ENCODE data around the gene UHRF2.
"Not testable (repeated sequence)": the region's sequence is repeated elsewhere in the genome, so short reads cannot be mapped to it uniquely, and the experiment has no call there.

Gene UHRF2

DNA sequence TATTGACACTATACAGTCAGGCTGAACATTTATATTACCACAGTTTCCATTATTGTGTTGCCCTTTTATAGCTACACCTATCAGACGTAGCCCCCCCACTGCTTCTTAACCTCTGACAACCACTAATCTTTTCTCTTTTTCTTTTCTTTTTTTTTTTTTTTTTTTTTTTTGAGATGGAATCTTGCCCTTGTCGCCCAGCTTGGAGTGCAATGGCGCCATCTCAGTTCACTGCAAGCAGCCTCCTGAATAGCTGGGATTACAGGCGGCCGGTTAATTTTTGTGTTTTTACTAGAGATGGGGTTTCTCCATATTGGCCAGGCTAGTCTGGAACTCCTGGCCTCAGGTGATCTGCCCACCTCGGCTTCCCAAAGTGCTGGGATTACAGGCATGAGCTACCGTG lies 75.4 kb downstream of the UHRF2 start:
- no peak for DNase-seq (ENCODE audit: low spot score)

DNA sequence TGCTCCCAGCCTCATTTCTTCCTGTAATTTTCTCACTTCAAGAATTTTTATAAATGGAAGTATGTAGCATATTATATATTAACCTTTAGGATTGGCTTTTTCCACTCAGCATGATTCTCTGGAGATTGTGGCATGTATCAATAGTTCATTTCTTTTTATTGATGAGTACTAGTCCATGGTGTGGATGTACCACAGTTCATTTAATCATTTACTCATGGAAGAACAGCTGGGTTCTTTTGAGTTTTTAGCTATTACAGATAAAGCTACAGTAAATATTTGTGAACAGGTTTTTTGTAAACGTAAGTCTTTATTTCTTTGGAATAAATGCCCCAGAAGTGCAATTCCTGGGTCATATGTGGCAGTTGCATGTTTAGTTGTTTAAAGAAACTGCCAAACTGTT lies 76.1 kb downstream of the UHRF2 start:
- no peak for DNase-seq (ENCODE audit: low spot score)

DNA sequence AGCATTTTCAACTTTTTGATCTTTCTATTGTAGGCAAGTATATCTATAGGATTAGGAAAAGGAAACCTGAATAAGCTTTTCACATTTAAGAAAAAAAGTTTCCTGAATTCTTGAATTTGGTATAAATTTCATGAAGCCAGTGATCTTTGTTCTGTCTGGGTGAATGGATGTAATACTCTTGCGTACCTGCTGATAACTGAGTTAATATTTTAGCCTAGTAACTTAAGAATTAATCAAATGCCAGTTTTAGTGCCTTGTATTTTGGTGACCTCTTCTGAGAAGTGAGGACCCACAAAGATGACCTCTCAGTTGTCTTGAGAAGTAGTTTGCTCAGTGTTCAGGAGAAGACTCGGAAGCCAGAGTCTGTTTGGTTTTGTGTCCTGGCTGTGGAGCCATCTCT lies 77.9 kb downstream of the UHRF2 start:
- no peak for DNase-seq (ENCODE audit: low spot score)

DNA sequence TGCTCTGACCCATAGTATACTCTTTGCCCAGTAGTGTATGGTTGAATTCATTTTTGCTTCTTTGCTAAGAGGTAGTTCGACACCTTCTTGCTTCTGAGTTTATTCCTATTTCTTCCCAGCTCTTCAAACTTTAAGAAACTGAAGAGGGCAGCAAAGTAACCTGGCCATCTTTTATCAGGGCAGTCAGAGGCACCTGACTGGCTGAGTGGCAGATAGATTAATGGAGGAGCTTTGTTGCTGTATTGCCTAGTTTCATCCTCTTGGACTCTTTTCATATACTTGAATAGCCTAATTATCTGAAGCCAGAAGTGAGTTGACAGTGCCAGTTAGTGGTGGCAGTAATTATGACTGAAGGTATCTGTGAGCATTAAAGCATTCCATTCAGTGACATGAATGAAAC lies 82.5 kb downstream of the UHRF2 start:
- no peak for DNase-seq (ENCODE audit: low spot score)

DNA sequence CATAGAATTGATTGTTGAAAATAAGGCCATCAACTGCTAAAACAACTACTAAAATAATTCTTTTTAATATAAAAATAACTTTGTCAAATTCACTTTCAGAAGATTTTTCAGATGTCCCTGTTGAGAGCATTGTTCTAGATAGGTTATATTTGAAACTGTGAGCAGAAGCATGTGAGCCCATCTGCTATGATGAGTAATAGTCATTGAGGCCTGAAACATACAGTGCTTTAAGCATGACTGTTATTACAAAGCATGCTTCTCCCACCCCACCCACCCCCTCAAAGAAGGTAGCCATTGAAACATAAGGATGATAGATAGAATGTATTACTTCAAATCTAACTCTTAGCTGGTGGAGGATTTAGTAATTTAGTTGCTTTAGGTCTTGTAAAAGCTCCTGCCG lies 86.0 kb downstream of the UHRF2 start:
- DNase-seq (ENCODE audit: low spot score): no peak

DNA sequence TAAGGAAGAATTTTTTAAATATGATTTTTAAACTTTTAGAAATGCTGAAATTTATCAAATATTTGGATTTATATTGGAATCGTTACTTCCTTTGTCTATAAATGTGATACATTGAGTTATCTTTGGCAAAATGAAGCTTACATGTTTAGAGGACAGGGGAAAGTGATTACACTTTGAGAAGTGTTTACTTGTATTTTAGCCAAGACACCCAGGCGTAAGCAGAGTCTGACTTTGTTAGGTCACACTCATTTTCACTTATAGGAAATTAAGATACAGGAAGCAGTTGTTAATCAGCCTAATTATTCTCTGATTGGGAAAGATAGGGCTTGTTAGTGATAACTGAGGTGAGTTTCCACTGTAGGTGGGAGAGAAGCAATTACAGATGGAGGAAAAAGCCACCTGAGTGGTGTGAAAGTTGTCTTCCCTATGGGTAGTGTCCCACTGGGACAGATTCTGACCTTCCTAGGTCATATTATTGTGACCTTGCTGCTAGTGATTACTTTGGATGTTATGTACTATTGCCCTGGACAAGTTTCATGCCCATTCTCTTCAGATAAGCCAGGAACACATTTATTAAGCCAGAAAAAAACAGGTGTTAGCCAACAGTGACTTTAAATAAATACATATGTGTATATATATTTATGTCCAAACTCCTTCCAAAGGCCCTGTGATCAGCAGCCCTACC lies 88.7 kb downstream of the UHRF2 start:
- DNase-seq (ENCODE audit: low spot score): no peak

DNA sequence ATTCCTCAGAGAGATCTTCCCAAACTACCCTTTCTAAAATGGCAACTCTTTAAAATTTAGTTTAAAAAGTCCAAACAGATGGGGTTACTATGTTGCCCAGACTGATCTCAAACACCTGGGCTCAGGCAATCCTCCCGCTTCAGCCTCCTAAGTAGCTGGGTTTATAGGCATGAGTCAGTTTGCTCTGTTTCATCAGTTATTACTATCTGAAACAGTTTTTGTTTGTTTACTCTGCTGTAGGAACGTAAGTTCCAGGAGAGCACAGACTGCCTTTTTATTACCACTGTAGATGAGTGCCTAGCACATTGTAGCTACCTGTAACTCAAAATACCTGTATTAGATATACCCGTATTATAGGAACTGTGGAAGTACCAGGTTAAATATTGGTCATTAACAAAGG lies 89.4 kb downstream of the UHRF2 start:
- DNase-seq (ENCODE audit: low spot score): no peak

DNA sequence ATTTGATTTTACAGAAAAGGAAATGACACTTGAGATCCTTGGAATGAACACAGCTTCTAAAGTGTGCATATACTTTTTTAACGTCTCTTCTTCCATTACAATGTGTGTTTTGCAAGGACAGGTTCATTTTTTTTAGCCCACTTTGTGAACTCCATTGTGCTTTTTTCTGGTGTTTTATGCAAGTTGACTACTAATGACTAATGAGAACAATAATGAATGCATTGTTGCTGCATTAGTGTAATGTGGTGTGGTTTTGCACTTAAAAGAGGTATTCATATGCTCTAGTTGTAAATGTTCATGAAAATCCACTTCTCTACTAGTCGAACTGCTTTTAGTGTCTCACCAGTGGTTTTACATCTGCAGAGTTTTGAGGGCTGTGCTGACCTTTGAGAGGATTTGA lies 93.6 kb downstream of the UHRF2 start:
- DNase-seq (ENCODE audit: low spot score): no peak

DNA sequence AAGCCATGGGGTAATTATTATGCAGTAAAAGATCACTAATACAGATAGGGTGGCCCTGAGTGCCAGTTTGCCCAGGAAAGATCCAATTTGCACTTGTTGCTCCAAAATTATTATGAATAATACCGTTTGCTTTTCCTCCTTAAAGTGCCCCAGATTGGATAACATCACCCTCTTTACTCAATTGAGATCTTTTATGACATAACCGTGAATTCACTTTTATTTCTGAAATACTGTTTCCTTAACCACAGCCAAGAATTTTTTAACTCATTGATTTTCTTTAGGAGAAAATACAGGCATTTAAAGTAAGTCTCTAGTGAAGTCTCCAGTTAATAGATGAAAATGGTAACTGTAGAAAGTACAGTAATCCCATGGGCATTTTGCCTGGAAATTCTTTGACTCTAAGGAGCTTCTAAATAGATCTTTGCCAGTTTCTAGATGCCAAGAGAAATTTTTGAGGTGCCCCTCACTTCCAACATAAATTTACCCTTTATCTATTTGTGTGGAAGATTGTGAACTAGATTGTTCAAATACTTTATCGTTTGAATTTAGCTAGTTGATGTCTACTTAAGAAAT lies 99.2 kb downstream of the UHRF2 start:
- no peak for DNase-seq (ENCODE audit: low spot score)

DNA sequence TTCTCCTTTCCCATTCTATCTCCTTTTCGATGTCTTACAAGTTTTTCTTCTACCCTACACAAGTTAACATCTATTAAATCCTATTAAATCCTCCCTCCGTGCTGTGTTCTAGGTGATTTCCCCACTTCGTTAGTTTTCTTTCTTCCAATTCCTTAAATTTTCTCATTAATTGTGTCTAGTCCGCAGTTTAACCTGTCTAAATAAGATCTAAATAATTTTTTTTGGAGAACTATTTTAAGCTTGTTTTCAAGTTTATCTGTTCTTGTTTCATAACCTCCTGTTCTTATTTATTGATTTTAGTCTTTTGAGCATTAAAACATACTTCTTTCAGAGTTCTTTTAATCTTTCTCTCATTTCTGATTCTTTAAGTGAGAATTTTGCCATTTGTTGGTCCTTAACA lies 109.3 kb downstream of the UHRF2 start:
- no peak for DNase-seq (ENCODE audit: low spot score)

DNA sequence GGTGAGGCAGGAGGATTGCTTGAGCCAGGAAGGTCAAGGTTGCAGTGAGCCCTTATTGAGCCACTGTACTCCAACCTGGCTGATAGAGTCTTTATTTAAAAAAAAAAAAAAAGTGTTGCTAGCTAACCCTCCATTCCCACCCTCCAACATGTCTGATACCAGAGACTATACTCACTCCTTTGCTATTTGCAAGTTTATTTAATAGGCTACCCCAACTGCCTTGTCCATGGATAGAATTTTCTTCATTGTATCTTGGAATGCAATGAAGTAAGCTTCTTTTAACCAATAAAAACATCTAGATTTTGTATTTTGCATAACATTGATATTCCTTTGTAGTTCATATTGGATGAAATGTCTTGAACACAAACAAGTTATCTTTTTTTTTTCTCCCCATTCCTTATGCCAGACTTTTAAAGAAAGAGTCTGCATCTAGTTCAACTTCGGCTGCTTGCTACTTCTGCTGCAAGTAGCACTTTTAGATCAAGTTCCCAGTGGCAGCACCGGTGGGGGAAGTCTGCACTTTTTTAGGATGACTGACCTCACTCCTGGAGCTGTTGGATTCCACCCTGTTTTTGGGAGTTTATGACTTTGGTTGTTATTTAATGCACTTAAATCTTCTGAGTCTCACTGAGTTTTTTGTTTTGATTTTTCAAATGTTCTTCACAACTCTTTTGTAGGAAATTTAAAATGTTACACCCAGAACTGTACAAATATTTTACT lies 112.5 kb downstream of the UHRF2 start:
- no peak for DNase-seq (ENCODE audit: low spot score)

DNA sequence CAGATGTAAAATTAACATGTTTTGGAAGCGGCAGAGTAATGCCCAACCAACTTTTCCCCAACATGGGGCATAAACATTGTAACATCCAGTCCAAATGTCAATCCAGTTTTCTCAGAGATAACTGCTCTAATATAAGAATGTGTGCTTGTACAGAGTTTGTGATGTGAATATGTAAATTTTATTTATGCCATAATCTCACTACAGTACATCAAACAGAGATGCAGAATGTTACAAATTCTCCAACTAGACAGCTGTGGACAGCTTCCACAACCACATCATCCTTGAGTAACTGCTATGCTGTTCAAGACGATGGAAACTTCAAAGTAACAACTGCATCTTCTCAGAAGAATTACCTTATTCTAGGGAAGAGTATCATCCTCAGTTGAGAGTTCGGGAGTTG lies 122.6 kb downstream of the UHRF2 start:
- no peak for DNase-seq (ENCODE audit: low spot score)

DNA sequence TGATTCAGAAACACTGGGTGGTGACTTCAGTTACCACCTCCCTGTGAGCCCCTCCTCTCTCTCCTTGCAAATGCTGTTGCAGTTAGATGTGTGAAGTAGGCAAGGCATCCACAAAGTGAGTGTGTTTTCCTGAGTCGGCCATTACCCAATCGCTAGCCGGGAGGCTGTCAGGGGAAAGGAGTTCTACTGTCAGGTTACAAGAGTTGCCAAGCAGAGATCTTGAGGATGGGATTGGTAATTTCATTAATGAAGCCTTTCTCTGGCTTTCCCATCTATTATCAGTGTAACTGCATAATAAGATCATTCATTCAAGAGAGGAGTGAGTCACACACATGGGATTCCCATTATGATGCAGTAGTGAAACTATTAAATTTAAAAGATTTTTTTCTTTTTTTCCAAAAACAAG lies 125.7 kb downstream of the UHRF2 start:
- DNase-seq (ENCODE audit: low spot score): no peak

DNA sequence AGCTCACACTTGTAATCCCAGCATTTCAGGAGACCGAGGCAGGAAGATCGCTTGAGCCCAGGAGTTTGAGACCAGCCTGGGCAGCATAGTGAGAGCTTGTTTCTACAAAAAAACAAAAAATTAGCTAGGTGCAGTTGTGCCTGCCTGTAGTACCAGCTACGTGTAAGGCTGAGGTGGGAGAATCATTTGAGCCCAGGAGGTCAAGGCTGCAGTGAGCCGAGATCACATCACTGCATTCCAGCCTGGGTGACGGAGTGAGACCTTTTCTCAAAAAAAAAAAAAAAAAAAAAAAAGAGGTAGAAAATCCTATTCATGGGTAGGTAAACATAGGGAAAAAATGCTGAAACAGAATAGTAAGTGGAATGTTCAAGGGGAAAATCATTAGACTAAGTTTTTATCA lies 129.6 kb downstream of the UHRF2 start:
- not testable (repeated sequence) for DNase-seq (ENCODE audit: low spot score)

DNA sequence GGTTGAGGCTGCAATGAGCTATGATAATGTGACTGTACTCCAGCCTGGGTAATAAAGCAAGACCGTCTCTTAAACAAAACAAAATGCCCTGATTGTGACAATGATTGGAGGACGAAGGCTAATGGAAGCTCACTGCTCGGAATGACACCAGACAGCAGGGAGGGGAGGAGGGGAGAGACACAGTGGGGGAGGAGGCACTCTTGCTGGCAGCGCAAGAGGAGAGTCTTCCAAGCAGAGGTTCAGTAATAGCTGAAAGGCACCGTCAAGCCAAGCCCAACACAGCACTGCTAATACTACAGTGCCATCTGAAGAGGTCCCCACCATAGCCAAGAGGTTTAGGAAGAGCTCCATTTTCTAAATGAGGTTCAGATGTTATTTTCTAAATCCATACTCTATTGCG lies 130.2 kb downstream of the UHRF2 start:
- DNase-seq (ENCODE audit: low spot score): no peak

DNA sequence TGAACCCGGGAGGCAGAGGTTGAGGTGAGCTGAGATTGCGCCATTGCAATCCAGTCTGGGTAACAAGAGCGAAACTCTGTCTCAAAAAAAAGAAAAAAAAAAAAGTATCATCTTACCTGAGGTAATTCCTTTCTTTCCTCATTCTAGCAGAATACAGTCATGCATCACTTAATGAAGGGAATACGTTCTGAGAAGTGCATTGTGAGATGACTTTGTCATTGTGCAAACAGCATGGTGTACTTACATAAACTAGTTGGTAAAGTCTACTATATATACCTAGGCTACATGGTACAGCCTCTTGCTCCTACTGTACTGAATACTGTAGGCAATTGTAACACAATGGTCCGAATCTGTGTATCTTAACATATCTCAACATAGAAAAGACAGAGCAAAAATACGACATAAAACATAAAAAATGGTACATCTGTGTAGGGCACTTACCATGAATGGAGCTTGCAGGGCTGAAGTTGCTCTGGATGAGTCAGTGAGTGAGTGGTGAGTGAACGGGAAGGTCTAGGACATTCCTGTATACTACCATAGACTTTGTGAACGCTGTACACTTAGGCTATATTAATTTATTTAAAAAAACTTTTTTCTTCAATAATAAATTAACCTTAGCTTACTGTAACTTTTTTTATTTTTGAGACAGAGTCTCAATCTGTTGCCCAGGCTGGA lies 132.2 kb downstream of the UHRF2 start:
- DNase-seq (ENCODE audit: low spot score): no peak

DNA sequence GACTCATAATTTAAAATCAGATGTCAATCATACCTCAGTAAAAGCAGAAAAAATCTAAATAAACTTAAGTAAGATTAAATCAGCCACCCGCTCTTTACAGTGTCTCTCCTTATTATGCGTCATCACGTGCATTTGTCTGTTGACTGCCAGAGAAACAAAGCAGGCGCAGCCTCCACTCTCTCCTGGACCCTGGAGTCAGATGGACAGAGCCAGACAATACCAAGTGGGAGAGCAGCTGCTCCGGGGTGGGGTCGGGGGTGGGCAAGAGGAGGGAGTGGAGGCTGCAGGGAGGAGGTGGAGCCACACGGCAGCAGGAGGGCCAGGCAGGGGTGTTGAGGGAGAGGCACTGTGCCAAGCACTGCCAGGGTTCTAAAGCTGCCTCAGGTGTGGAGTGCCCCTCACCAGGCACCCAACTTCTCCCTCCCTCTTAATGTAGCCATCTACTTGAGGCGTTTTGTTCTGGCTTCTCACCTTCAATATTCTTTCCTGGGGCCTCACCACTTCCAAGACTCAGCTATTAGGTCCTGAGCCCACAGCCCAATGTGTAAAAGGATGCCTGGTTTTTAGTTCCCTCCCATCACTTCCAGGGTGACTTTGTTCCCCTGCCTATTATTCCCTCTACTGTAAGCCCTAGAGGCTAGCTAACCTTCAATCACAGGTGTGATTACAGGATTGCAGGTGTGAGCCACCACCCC lies 136.3 kb downstream of the UHRF2 start:
- no peak for DNase-seq (ENCODE audit: low spot score)

DNA sequence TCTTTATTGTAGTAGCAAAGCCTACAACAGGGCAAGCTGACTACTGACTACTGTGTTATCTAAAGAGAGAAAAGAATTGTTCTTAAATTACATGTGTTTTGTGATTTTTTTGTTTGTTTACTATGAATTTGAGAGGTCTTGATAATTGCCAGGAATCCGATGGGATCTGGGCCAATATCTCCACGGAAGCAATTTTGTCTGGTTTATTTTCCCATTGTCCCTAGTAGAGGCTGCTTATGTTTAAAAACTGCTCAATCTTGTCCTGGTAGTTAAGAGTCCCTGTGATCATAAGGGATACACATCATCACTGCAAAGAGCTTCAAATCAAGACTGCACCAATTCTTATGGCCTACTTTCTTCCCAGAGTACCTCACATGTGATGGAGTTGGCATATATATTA lies 138.1 kb downstream of the UHRF2 start:
- no peak for DNase-seq (ENCODE audit: low spot score)

DNA sequence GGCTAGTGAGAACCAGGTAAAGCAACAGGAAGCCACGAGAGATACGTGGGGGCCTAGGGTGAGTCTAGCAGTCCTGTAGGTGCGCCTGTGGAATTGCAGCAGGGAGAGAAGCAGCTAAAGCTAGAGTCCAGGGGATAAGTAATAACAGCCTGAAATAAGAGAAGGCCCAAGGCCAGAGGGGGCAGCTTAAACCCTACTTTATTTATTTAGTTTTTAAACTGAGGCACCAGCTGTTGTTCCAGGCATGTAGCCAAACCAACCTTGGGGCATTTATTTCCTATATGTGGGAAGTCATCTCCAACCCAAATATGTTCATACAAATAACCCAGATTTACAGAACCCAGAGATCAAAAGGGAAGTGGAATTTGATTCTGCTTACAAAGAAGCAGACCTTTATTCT lies 139.0 kb downstream of the UHRF2 start:
- DNase-seq (ENCODE audit: low spot score): no peak

DNA sequence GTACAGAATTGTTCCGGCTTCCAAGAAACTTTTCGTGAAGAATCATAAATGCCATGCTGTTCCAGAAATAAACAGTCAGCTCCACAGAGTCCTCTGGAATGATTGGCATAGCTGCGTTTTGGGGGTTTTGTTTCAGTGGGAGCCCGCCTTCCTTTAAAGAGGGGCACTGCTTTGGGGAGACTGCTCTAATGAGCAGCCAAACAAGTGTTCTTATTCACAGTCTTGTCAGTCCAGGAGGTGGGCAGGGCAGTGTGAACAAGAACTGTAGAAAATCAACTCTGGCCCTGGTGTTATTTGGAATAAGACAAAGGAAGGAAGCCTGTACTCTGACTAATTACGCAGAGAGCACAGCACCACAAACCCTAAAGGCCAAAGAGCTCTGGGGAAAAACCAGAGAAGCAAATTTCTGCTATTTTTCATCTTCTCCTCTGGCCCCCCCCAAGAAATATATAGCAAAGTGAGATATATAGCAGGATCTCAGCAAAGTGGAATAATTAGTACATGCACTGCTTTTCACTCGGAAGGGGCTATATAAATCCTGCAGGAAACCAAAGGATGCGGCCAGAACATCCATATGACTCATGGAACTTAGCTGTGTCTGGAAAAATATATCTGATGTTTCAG lies 139.6 kb downstream of the UHRF2 start:
- DNase-seq (ENCODE audit: low spot score): no peak

DNA sequence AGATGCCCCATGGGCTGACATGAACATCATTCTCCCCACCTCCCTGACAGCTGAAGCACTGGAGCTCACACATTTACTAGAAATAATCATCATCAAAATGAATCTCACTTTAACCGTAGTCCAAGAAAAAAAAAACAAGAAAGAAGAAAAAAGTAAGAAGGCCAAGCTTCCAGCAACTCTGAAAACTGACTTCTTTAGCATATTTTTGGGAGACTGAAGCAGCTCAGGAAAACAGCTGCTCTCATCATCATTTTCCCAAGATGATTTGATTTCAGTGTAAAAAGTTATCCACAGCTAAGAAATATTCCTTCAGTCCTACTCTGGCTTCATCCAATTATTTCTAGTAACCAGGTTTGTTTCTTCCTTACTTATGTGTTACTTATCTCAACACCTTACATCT lies 140.9 kb downstream of the UHRF2 start:
- DNase-seq (ENCODE audit: low spot score): no peak

Data from ecto neural progenitor cell (in vitro differentiated cells).